K562 (cell line): ENCODE data around the gene SHISA7. TPM values are rescaled to one million over a fixed set of nuclear protein-coding genes. Genes with fewer than 3 reads are reported as not detected.

Source experiments
- ATAC-seq: fragments of 200-7000 bp; cut with Tn5 transposase; 3 replicates; pipeline ENCODE4 v1.9.1; 2020; ENCODE audit warnings: moderate library complexity
- BruUV-seq: library from RNA; stranded (reverse); fragments of 400-500 nt; replicated peaks from 2 replicates; lab custom pipeline; 2021; lab: Mats Ljungman, UMichigan
- CTCF ChIA-PET: fragments of 300-600 bp; formaldehyde crosslinking; extraction: SDS; loops from one replicate; lab custom pipeline; 2021; ENCODE audit warnings: low intra/inter-chr PET ratio; lab: Yijun Ruan, JAX
- POLR2A ChIA-PET: fragments of 300-600, 350-650 bp; sonication (Branson Sonifier 250); formaldehyde crosslinking; extraction: SDS; loops from one replicate; lab custom pipeline; 2021; ENCODE audit warnings: antibody characterized with exemption, inconsistent platforms; lab: Yijun Ruan, JAX
- DNase-seq, 4 experiments: peaks; one replicate each; pipeline versions ENCODE4 v3.0.0 to v3.0.0-alpha.2; 2011 to 2018; ENCODE audit warnings: low spot score in 3 of 4, mixed read lengths in 3 of 4; ENCODE audit errors: extremely low read depth in 1 of 4
- FAIRE-seq: peaks from 2 replicates; lab custom pipeline; 2011; peaks lifted over from hg19 to GRCh38; lab: Jason Lieb, UNC
- H2AFZ ChIP-seq: 2 replicates; pipeline ENCODE4 v1.6.0; 2011; ENCODE audit warnings: low read depth, low read length, control low read depth, inconsistent platforms
- H3K27ac ChIP-seq: fragments of 200-600 bp; 3 replicates; pipeline ENCODE4 v1.8.0; 2011; ENCODE audit warnings: low read depth, mild to moderate bottlenecking, control low read depth, inconsistent platforms, low read length, moderate library complexity, mixed read lengths; ENCODE audit errors: extremely low read depth
- H3K27me3 ChIP-seq, 2 experiments: fragments of 300-600 bp in 1 of 2; 2 replicates in 1 of 2; 3 replicates in 1 of 2; pipeline versions ENCODE4 v1.6.0 to v1.8.0; 2011; ENCODE audit warnings: inconsistent platforms in 2 of 2, low read length in 2 of 2, mild to moderate bottlenecking in 1 of 2, mixed read lengths in 1 of 2, moderate library complexity in 1 of 2; ENCODE audit not compliant: control insufficient read depth in 2 of 2, insufficient read depth in 2 of 2
- H3K36me3 ChIP-seq: fragments of 300-600 bp; 3 replicates; pipeline ENCODE4 v1.8.0; 2011; ENCODE audit warnings: mild to moderate bottlenecking, low read length, inconsistent platforms; ENCODE audit not compliant: control insufficient read depth, insufficient read depth
- H3K4me1 ChIP-seq, 2 experiments: fragments of 200-600 bp in 1 of 2; replicated peaks in 1 of 2; 2 replicates in 1 of 2; 3 replicates in 1 of 2; pipeline versions ENCODE4 v1.5.1 to v1.8.0; 2011; ENCODE audit warnings: inconsistent platforms in 2 of 2, low read length in 2 of 2, mild to moderate bottlenecking in 1 of 2, mixed read lengths in 1 of 2, moderate library complexity in 1 of 2; ENCODE audit not compliant: control insufficient read depth in 2 of 2, insufficient read depth in 2 of 2
- H3K4me2 ChIP-seq: 2 replicates; pipeline ENCODE4 v1.6.1; 2011; ENCODE audit warnings: low read length, control low read depth, inconsistent platforms, mixed read lengths; ENCODE audit not compliant: insufficient read depth
- H3K4me3 ChIP-seq: fragments of 200-600 bp; sonication (generic), shearing (Covaris generic); 2 replicates; pipeline ENCODE4 v1.5.1; 2016; ENCODE audit warnings: control low read depth, inconsistent platforms
- H3K79me2 ChIP-seq: fragments of 200-600 bp; 3 replicates; pipeline ENCODE4 v1.8.0; 2011; ENCODE audit warnings: low read length, inconsistent platforms; ENCODE audit not compliant: control insufficient read depth, insufficient read depth
- H3K9ac ChIP-seq, 2 experiments: 2 replicates each; pipeline versions ENCODE4 v1.6.0 to v1.6.1; 2011; ENCODE audit warnings: low read depth in 2 of 2, low read length in 2 of 2, control low read depth in 1 of 2, inconsistent platforms in 1 of 2, mild to moderate bottlenecking in 1 of 2, mixed read lengths in 1 of 2; ENCODE audit not compliant: insufficient read depth in 1 of 2
- H3K9me1 ChIP-seq: one replicate; pipeline ENCODE4 v1.6.0; 2011; ENCODE audit warnings: inconsistent platforms, mild to moderate bottlenecking, low read length, moderate library complexity; ENCODE audit not compliant: control insufficient read depth, insufficient read depth
- H3K9me3 ChIP-seq: replicated peaks from 2 replicates; pipeline ENCODE4 v1.5.1; 2011; ENCODE audit warnings: low read depth, low read length, inconsistent platforms; ENCODE audit not compliant: control insufficient read depth, insufficient read depth
- H4K20me1 ChIP-seq: replicated peaks from 2 replicates; pipeline ENCODE4 v1.6.1; 2011; ENCODE audit warnings: low read length, inconsistent platforms, mixed read lengths; ENCODE audit not compliant: control insufficient read depth, insufficient read depth
- HOXB6 ChIP-seq: fragments of 250-450 bp; sonication (Bioruptor Pico); IDR thresholded peaks from 2 replicates; pipeline ENCODE4 v1.5.1; 2022; ENCODE audit warnings: mild to moderate bottlenecking, borderline replicate concordance
- RBM22 ChIP-seq: fragments of 200-400 bp; formaldehyde crosslinking; IDR thresholded peaks from 2 replicates; pipeline ENCODE4 v1.6.1; 2018; ENCODE audit warnings: low read length, low read depth; ENCODE audit not compliant: poor library complexity, severe bottlenecking
- RBM25 ChIP-seq: fragments of 200-400 bp; formaldehyde crosslinking; IDR thresholded peaks from 2 replicates; pipeline ENCODE4 v1.6.1; 2018; ENCODE audit warnings: low read length, low read depth, moderate library complexity; ENCODE audit not compliant: severe bottlenecking
- WGBS: fragments of 100-300 bp; shearing (Covaris generic); methylation state at CpG from one replicate; pipeline ENCODE4 v1.1.6; 2016; ENCODE audit warnings: low coverage, mixed read lengths; ENCODE audit not compliant: insufficient coverage; ENCODE audit errors: missing lambda C conversion rate; 5-methylcytosine and 5-hydroxymethylcytosine counted together
- in situ Hi-C: fragments of 300-500 bp; cut with MboI; formaldehyde crosslinking; loops from 4 replicates; pipeline ENCODE4 v1.15.0; 2018; ENCODE audit warnings: inconsistent platforms, mixed read lengths
- intact Hi-C: fragments of 100-400 bp; cut with micrococcal nuclease; formaldehyde crosslinking; loops from 2 replicates; pipeline ENCODE4 v1.14.2; 2022
- polyA plus RNA-seq, 8 experiments: library from polyadenylated mRNA; depleted of rRNA in 4 of 8; stranded (reverse) in 5 of 8; unstranded in 3 of 8; fragments of >200 nt; fragmentation: Nextera tagmentation in 2 of 8; fragmentation: Illumina TruSeq in 1 of 8; extraction: Ambion mirVana in 2 of 8; extraction: Trizol in 1 of 8; gene quantifications; 2 replicates each; pipeline versions ENCODE4 v1.2.1 to v1.2.3, GENCODE V29; 2011 to 2014; ENCODE audit warnings: inconsistent platforms in 1 of 8, missing spikeins in 1 of 8
- total RNA-seq, 7 experiments: library from RNA; depleted of rRNA in 6 of 7; stranded (reverse); fragments of >200 nt in 6 of 7; fragmentation: Illumina TruSeq in 2 of 7; extraction: Trizol in 2 of 7; gene quantifications; 2 replicates each; pipeline versions ENCODE4 v1.2.1 to v1.2.3, GENCODE V29; 2011 to 2021; ENCODE audit warnings: low replicate concordance in 1 of 7

Gene SHISA7
- total and polyA plus RNA-seq, 9 of the 15 experiments (the other 6 are each of a cell fraction or from before 2014, with no cell fraction given) = 0.01 to 0.40 (median 0.07) TPM

DNA sequence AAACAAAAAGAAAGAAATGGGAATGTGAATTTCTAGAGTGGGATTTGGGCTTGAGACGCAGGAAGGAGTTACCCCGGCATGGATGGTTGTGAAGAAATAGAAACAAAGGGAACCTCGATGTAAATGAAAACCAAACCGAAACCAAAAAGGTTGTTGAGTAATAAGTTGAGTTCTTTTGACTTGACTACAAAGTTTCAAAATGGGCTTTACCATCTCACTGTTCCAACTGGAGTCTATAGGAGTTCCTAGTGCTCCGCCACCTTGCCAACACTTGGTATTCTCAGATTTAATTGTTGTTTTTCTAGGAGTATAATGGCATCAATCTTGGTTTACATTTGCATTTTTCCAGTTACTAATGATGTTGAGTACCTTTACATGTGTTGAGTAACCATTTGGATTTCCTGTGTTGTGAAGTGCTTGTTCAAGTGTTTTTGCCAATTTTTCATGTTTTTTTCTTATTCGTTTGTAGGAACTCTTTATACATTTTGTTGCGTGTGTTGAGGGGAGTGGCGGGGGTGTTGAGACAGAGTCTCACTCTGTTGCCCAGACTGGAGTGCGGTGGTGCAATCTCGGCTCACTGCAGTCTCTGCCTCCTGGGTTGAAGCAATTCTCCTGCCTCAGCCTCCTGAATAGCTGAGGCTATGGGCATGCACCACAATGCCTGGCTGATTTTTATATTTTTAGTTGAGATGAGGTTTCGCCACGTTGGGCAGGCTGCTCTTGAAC, 44.7 kb downstream of the SHISA7 start:
- Histone ChIP-seq H3K9ac (no peak overlapping the region), H3K36me3 (peaks cover 27% of the 10 kb centered on the region; the same call in 2 of the 3 replicates), H3K27me3 (no peaks in the 10 kb centered on the region), H4K20me1 (peaks cover 26% of the 10 kb centered on the region), H3K9me1 (no peaks in the 10 kb centered on the region), H3K4me1 (peaks cover 0 to 12% of the 10 kb centered on the region in 2 experiments; a peak in 4 of 5 replicates), H3K79me2 (peaks cover 10% of the 10 kb centered on the region), H3K27ac (no peak overlapping the region), H3K4me3 (no peak overlapping the region), H3K9me3 (no peaks in the 10 kb centered on the region), H2AFZ (no peak overlapping the region), H3K4me2 (no peak overlapping the region)
- ChIA-PET CTCF (no interaction called here), POLR2A (interaction anchor here (0.7 to 5.1 kb wide), 13 partner anchors 8 to 318 kb away, joined by 3 to 97 read pairs (median 5); partner anchors contain the start of genes RPL28, SYT5, TMEM238 and UBE2S)
- no peak for DNase-seq
- no TSS peak for BruUV-seq
- intact Hi-C loops = no loop called here
- no peak for ATAC-seq
- in situ Hi-C loops = no loop called here
- 71% methylated on average over 12 of the region's 12 CpGs for WGBS
- peak; percentile 74 for FAIRE-seq
- TF ChIP-seq RBM22 = peak; percentile 14
- peak; percentile 23 for TF ChIP-seq RBM25
- TF ChIP-seq HOXB6 (CRISPR knock-in tag) = no peak
